SU-DHL-6 (cell line): ENCODE data around the gene TTYH1.
"Not testable (repeated sequence)": the region's sequence is repeated elsewhere in the genome, so short reads cannot be mapped to it uniquely, and the experiment has no call there.

ENCODE experiments used
- H2AFZ ChIP-seq: fragments of 200-600 bp; sonication (generic); 2 replicates; pipeline ENCODE4 v1.6.1; 2014; ENCODE audit warnings: low read depth, mild to moderate bottlenecking, moderate library complexity, mixed read lengths, antibody characterized with exemption, low read length; ENCODE audit not compliant: severe bottlenecking
- H3F3A ChIP-seq: fragments of 200-600 bp; shearing (Covaris generic); 2 replicates; pipeline ENCODE4 v1.6.0; 2016; ENCODE audit warnings: antibody characterized with exemption, mild to moderate bottlenecking; ENCODE audit not compliant: insufficient read depth
- H3K27ac ChIP-seq: fragments of 200-600 bp; sonication (generic); 2 replicates; pipeline ENCODE4 v1.5.1; 2016; ENCODE audit warnings: low read depth, mild to moderate bottlenecking, low read length, moderate library complexity, mixed read lengths
- H3K27me3 ChIP-seq: fragments of 200-600 bp; sonication (generic), shearing (Covaris generic); 2 replicates; pipeline ENCODE4 v1.6.0; 2014; ENCODE audit warnings: mild to moderate bottlenecking, low read length
- H3K36me3 ChIP-seq: fragments of 200-600 bp; sonication (generic); 2 replicates; pipeline ENCODE4 v1.6.1; 2014; ENCODE audit warnings: mild to moderate bottlenecking, low read length, mixed read lengths
- H3K4me2 ChIP-seq: fragments of 300-600, 200-600 bp; shearing (Covaris generic), sonication (generic); 2 replicates; pipeline ENCODE4 v1.6.0; 2014; ENCODE audit warnings: low read length, low read depth, mild to moderate bottlenecking; ENCODE audit not compliant: poor library complexity, severe bottlenecking
- H3K4me3 ChIP-seq: fragments of 200-600 bp; sonication (generic); 2 replicates; pipeline ENCODE4 v1.5.1; 2014; ENCODE audit warnings: antibody characterized with exemption, low read length, mild to moderate bottlenecking, mixed read lengths; ENCODE audit not compliant: insufficient read depth, poor library complexity, severe bottlenecking
- H3K79me2 ChIP-seq: fragments of 200-600 bp; sonication (generic); 2 replicates; pipeline ENCODE4 v1.6.1; 2014; ENCODE audit warnings: mild to moderate bottlenecking, low read length, moderate library complexity; ENCODE audit not compliant: insufficient read depth
- H3K9ac ChIP-seq: fragments of 200-600 bp; sonication (generic); 2 replicates; pipeline ENCODE4 v1.7.0; 2014; ENCODE audit warnings: mild to moderate bottlenecking, low read length
- H3K9me2 ChIP-seq: fragments of 200-600 bp; sonication (generic); replicated peaks from 2 replicates; pipeline ENCODE4 v1.6.1; 2014; ENCODE audit warnings: low read length; ENCODE audit not compliant: insufficient read depth
- H3K9me3 ChIP-seq: fragments of 200-600 bp; sonication (generic); 2 replicates; pipeline ENCODE4 v1.6.1; 2014; ENCODE audit warnings: low read length, mixed read lengths; ENCODE audit not compliant: insufficient read depth
- H4K20me1 ChIP-seq: fragments of 200-600 bp; sonication (generic); 2 replicates; pipeline ENCODE4 v1.6.1; 2014; ENCODE audit warnings: low read depth, mild to moderate bottlenecking, antibody characterized with exemption, low read length, moderate library complexity, mixed read lengths
- EZH2phosphoT487 ChIP-seq: fragments of 200-600 bp; sonication (generic), shearing (Covaris generic); conservative IDR thresholded peaks from 2 replicates; pipeline ENCODE4 v1.6.1; 2018; ENCODE audit warnings: mild to moderate bottlenecking, antibody characterized with exemption, low read length, moderate library complexity, mixed read lengths
- TF ChIP-seq, protein P1 (sequence below): fragments of 200-600 bp; sonication (generic); IDR thresholded peaks from one replicate; pipeline ENCODE4 v1.5.1; 2017; ENCODE audit warnings: antibody characterized with exemption, mild to moderate bottlenecking, low read length, moderate library complexity; ENCODE audit not compliant: insufficient read depth, poor library complexity, severe bottlenecking

TTYH1 gene

DNA sequence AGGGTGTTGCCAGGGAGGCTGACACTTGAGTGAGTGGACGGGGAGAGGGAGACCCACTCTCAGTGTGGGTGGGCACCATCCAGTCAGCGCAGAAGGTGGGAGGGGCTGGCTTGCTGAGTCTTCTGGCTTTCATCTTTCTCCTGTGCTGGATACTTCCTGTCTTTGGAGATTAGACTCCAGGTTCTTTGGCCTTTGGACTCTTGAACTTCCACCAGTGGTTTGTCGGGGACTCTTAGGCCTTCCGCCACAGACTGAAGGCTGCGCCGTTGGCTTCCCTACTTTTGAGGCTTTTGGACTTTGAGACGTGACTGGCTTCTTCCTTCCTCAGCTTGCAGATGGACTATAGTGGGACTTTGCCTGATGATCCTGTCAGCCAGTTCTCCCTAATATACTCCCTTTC, 29.5 kb downstream of the TTYH1 start:
- H3K27ac ChIP-seq, result no peak overlapping the region
- H3K9me2 ChIP-seq, result no peaks in the 10 kb centered on the region
- H3F3A ChIP-seq, result 0 out of 2 replicates have a peak, but pooled peaks cover 3% of the 10 kb centered on the region
- TF ChIP-seq, protein P1, sequence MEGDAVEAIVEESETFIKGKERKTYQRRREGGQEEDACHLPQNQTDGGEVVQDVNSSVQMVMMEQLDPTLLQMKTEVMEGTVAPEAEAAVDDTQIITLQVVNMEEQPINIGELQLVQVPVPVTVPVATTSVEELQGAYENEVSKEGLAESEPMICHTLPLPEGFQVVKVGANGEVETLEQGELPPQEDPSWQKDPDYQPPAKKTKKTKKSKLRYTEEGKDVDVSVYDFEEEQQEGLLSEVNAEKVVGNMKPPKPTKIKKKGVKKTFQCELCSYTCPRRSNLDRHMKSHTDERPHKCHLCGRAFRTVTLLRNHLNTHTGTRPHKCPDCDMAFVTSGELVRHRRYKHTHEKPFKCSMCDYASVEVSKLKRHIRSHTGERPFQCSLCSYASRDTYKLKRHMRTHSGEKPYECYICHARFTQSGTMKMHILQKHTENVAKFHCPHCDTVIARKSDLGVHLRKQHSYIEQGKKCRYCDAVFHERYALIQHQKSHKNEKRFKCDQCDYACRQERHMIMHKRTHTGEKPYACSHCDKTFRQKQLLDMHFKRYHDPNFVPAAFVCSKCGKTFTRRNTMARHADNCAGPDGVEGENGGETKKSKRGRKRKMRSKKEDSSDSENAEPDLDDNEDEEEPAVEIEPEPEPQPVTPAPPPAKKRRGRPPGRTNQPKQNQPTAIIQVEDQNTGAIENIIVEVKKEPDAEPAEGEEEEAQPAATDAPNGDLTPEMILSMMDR, result no peak
- TF ChIP-seq EZH2phosphoT487, result no peak
- peaks cover 24% of the 10 kb centered on the region for H3K79me2 ChIP-seq
- no peak overlapping the region for H3K4me3 ChIP-seq
- H2AFZ ChIP-seq, result no peak overlapping the region
- no peaks in the 10 kb centered on the region for H3K27me3 ChIP-seq
- H3K9me3 ChIP-seq, result no peaks in the 10 kb centered on the region
- H3K4me2 ChIP-seq, result no peak overlapping the region
- H4K20me1 ChIP-seq, result peaks cover under 1% of the 10 kb centered on the region; the same call in 1 of the 2 replicates
- H3K9ac ChIP-seq, result no peak overlapping the region
- no peaks in the 10 kb centered on the region for H3K36me3 ChIP-seq

DNA sequence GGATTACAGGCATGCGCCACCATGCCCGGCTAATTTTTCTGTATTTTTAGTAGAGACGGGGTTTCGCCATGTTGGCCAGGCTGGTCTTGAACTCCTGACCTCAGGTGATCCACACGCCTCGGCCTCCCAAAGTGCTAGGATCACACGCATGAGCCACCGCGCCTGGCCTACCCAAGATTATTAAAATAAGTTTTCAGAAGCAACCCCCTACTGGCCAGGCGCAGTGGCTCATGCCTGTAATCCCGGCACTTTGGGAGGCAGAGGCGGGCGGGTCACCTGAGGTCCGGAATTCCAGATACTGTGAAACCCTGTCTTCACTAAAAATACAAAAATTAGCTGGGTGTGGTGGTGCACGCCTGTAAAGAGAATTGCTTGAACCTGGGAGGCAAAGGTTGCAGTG, 31.1 kb downstream of the TTYH1 start:
- H3K27me3 ChIP-seq, H3K4me3 ChIP-seq, H2AFZ ChIP-seq, H3F3A ChIP-seq, H3K4me2 ChIP-seq, H3K27ac ChIP-seq, H3K9me3 ChIP-seq, H3K36me3 ChIP-seq, H3K9ac ChIP-seq, H3K9me2 ChIP-seq: not testable (repeated sequence)
- peaks cover 40% of the 10 kb centered on the region for H3K79me2 ChIP-seq
- H4K20me1 ChIP-seq, result peaks cover 13% of the 10 kb centered on the region; the same call in 1 of the 2 replicates

GRCh38 chr19:54448040-54448773, 32.9 kb downstream of the TTYH1 start:
- Histone ChIP-seq H3K4me3 (peak overlapping the region; percentile 90), H2AFZ (peak overlapping the region; percentile 68), H4K20me1 (peaks cover 19% of the 10 kb centered on the region; the same call in 1 of the 2 replicates), H3K9ac (peak overlapping the region; percentile 93), H3K79me2 (peaks cover 56% of the 10 kb centered on the region), H3K36me3 (no peaks in the 10 kb centered on the region), H3K4me2 (peak overlapping the region; percentile 89), H3F3A (0 out of 2 replicates have a peak, but pooled peaks cover 3% of the 10 kb centered on the region), H3K27ac (peak overlapping the region; percentile 45), H3K9me3 (no peaks in the 10 kb centered on the region), H3K9me2 (no peaks in the 10 kb centered on the region), H3K27me3 (no peaks in the 10 kb centered on the region)
- no peak for TF ChIP-seq EZH2phosphoT487
- TF ChIP-seq, protein P1, result no peak
